ENCODE results near the gene CSH2. TPM values are rescaled to one million over a fixed set of nuclear protein-coding genes. Genes with fewer than 3 reads are reported as not detected.

The CSH2 gene
- total RNA-seq, 2 experiments from 2014 or later: not detected

DNA sequence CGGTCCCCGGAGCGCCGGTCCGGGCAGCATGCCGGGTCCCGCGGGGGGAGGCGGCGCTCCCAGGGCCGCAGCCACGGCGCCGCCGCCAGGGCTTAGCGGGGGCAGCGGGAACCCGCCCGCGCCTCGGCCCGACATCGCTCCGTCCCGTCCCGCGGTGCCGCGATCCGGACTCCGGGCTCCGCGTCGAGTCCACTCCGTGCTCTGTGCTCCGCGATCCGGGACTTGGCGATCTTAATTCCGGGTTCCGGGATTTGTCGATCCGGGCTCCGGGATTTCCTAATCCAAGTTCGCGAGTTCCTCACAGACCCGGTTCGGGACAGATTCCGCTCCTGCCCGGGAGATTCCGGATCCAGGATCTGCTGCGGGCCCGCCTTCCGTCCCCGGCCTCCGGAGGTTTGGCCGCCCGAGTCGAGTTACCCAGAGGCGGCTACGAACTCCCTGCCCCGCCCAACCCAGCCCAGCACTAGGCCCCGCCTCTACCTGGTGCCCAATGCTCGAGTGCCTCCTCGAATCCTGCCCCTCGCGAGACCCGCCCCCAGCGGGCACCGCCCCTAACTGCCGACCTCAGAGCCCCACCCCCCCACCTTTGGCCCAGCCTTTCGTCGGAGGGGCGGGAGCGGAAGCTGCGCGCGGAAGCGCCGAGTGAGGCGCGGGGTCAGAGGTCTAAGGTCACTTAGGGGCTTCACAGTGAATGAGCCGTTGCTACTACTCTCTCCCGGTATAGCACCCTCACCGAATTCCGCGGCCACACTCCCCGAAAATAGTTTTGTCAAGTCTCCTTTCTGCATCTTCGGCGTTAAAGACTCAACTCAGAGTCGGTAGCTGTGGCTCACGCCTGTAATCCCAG, 30.7 kb downstream of the CSH2 start, which contains the start of gene SMARCD2:
Gene SMARCD2 (minus strand): TSS at position 146 of the 847 bp plus-strand sequence. CDS start 11 bp downstream, at position 135.
- intact Hi-C loops (cut with micrococcal nuclease): no loop called here
- Mint-ChIP-seq H3K9me3 (peaks cover 1% of the 10 kb centered on the region), H3K4me1 (ENCODE audit: low read depth) (peaks cover 23% of the 10 kb centered on the region), H3K36me3 (ENCODE audit: low read depth) (peaks cover 7% of the 10 kb centered on the region), H3K27me3 (no peaks in the 10 kb centered on the region), H3K27ac (peak within 1 kb of the TSS; percentile 95), H3K4me3 (peak within 1 kb of the TSS; percentile 98)
- CTCF ChIA-PET: interaction anchor here (0.8 to 3.3 kb wide), 10 partner anchors 9 to 104 kb away, joined by 3 to 15 read pairs (median 3); partner anchors contain the start of genes FTSJ3 and PSMC5
- DNase-seq (peak; percentile 99), ATAC-seq (peak; percentile 92)
- POLR2A ChIA-PET: interaction anchor here (1.0 to 7.8 kb wide), 5 partner anchors 14 to 304 kb away, joined by 3 to 188 read pairs (median 4); partner anchors contain the start of genes DDX42, FTSJ3 and PSMC5
- TF ChIP-seq, protein P1, sequence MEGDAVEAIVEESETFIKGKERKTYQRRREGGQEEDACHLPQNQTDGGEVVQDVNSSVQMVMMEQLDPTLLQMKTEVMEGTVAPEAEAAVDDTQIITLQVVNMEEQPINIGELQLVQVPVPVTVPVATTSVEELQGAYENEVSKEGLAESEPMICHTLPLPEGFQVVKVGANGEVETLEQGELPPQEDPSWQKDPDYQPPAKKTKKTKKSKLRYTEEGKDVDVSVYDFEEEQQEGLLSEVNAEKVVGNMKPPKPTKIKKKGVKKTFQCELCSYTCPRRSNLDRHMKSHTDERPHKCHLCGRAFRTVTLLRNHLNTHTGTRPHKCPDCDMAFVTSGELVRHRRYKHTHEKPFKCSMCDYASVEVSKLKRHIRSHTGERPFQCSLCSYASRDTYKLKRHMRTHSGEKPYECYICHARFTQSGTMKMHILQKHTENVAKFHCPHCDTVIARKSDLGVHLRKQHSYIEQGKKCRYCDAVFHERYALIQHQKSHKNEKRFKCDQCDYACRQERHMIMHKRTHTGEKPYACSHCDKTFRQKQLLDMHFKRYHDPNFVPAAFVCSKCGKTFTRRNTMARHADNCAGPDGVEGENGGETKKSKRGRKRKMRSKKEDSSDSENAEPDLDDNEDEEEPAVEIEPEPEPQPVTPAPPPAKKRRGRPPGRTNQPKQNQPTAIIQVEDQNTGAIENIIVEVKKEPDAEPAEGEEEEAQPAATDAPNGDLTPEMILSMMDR (IDR thresholded peaks at IDR 0.05): no peak

GRCh38 chr17:63842173-63842539, 31.3 kb downstream of the CSH2 start:
- TF ChIP-seq, protein P1 (IDR thresholded peaks at IDR 0.05): no peak
- peaks cover 22% of the 10 kb centered on the region for H3K4me1 Mint-ChIP-seq (ENCODE audit: low read depth)
- peaks cover 6% of the 10 kb centered on the region for H3K36me3 Mint-ChIP-seq (ENCODE audit: low read depth)
- peak overlapping the region; percentile 98 for H3K4me3 Mint-ChIP-seq
- peak; percentile 59 for DNase-seq
- no peaks in the 10 kb centered on the region for H3K9me3 Mint-ChIP-seq
- intact Hi-C loops (cut with micrococcal nuclease): no loop called here
- peak overlapping the region; percentile 94 for H3K27ac Mint-ChIP-seq
- ChIA-PET POLR2A (interaction anchor here (0.8 to 7.8 kb wide), 5 partner anchors 13 to 142 kb away, joined by 4 to 188 read pairs (median 12); partner anchors contain the start of genes CCDC47, DDX42, FTSJ3 and LIMD2), CTCF (interaction anchor here (1.1 to 4.4 kb wide), 4 partner anchors 9 to 175 kb away, joined by 3 to 22 read pairs (median 4); partner anchors contain the start of gene FTSJ3)
- no peaks in the 10 kb centered on the region for H3K27me3 Mint-ChIP-seq
- ATAC-seq: peak; percentile 18

- no peaks in the 10 kb centered on the region for H3K9me3 Mint-ChIP-seq
- no peaks in the 10 kb centered on the region for H3K27me3 Mint-ChIP-seq
Observed at GRCh38 chr17:63841350-63842172, 31.9 kb downstream of the CSH2 start.

DNA sequence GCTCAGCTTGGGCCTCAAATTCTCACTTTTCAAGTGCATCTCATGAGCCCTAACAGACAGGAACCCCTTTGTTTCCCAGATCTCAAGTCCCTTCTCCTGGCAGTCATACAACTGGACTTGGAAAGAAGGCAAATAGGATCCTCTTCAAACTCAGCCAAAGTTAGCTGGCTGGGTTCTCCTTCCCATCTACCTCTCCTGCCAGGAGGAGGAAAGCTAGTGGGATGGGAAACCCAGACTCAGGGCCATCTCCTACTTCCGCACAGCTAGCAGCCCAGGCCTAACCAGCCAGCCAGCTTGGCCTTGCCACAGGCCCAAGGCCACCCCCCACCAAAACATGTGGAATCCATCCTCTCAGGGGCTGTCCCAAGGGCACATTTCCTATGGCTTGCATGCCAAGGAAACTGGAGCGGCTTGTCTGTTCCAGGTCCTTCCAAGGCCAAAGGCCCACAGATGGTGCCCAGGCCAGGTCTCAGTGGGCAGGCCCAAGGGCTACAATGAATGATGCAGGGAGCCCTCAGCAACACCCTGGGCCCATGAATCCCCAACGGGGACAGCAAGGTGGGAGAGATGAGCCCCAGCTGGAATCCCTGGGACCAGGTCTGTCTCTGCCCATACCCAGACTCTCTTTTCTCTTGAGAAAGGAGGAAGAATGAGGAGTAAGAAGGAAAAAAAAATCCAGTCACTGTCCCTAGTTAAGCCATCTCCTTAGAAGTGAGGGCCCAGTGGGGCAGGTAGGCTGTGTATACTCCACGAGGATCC, 32.7 kb downstream of the CSH2 start:
- TF ChIP-seq, protein P1 (IDR thresholded peaks at IDR 0.05): no peak
- no peak for DNase-seq
- Mint-ChIP-seq H3K36me3 (ENCODE audit: low read depth) (peaks cover 10% of the 10 kb centered on the region), H3K4me3 (peak overlapping the region; percentile 98), H3K27me3 (no peaks in the 10 kb centered on the region), H3K27ac (peak overlapping the region; percentile 94), H3K9me3 (no peaks in the 10 kb centered on the region), H3K4me1 (ENCODE audit: low read depth) (peaks cover 24% of the 10 kb centered on the region)
- ChIA-PET POLR2A (interaction anchor here (0.9 to 7.8 kb wide), 5 partner anchors 12 to 140 kb away, joined by 3 to 188 read pairs (median 12); partner anchors contain the start of genes CCDC47, DDX42, FTSJ3 and PSMC5), CTCF (interaction anchor here (1.2 to 4.4 kb wide), 4 partner anchors 9 to 176 kb away, joined by 3 to 22 read pairs (median 4); partner anchors contain the start of genes CCDC47, DDX42 and FTSJ3)
- ATAC-seq: no peak
- intact Hi-C loops (cut with micrococcal nuclease): no loop called here

More at GRCh38 chr17:63841350-63842172, 31.9 kb downstream of the CSH2 start:
- intact Hi-C loops (cut with micrococcal nuclease): no loop called here
- Mint-ChIP-seq H3K4me3 (peak overlapping the region; percentile 98), H3K27ac (peak overlapping the region; percentile 94), H3K36me3 (ENCODE audit: low read depth) (peaks cover 7% of the 10 kb centered on the region), H3K4me1 (ENCODE audit: low read depth) (peaks cover 22% of the 10 kb centered on the region)
- DNase-seq (peak; percentile 27), ATAC-seq (no peak)
- ChIA-PET CTCF (interaction anchor here (1.1 to 4.4 kb wide), 5 partner anchors 9 to 175 kb away, joined by 3 to 22 read pairs (median 4); partner anchors contain the start of genes CCDC47, DDX42 and FTSJ3), POLR2A (interaction anchor here (0.8 to 7.8 kb wide), 6 partner anchors 13 to 141 kb away, joined by 3 to 188 read pairs (median 8); partner anchors contain the start of genes CCDC47, DDX42, FTSJ3 and LIMD2)
- TF ChIP-seq, protein P1 (IDR thresholded peaks at IDR 0.05): no peak

Data from activated CD8-positive, alpha-beta T cell treated with anti-CD3 and anti-CD28 coated beads for 36 hours (primary cell).